SKM-1 (cell line): ENCODE data around the gene PHETA1.

Source experiments
- DNase-seq: peaks from one replicate; lab custom pipeline; 2025; ENCODE audit not compliant: unreplicated experiment; lab: John Stamatoyannopoulos, UW

PHETA1 gene, protein sequence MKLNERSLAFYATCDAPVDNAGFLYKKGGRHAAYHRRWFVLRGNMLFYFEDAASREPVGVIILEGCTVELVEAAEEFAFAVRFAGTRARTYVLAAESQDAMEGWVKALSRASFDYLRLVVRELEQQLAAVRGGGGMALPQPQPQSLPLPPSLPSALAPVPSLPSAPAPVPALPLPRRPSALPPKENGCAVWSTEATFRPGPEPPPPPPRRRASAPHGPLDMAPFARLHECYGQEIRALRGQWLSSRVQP

DNA sequence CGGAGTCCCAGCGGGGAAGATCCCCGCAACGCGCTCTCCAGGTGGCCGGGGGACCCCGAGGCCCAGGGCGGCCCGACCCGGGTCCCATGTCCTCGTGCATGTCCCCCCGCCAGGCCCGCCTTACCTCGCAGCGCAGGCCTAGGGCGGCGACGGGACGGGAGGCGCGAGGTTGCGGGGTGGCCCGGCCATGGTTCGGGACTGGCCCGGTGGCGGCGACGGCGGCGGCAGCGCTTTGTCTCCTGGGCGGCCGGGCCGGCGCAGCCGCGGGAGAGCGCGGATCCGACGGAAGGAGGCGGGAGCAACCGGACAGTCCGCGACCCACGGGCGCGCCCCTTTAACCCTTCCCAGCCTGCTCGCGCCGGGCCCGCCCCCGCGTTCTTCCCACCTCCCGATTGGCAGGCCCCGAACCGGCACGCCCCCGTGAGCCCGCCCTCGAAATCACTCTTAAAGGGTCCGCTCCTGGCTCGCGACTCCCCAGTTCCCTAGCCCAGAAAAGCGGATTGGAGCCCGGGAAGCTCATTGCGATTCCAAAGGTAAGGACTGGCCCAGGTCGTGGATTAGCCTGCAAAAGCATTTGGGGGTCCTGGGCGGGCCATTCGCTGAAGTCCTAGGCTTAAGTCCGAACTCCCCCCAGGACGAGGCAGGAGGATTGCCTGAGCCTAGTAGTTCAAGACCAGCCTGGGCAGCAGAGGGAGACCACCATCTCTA is at the start of gene PHETA1:
Gene PHETA1, minus strand, starts transcription at position 308 of the 708 bp plus-strand sequence. CDS start 5,668 bp downstream, outside the sequence.
- DNase-seq = no peak

DNA sequence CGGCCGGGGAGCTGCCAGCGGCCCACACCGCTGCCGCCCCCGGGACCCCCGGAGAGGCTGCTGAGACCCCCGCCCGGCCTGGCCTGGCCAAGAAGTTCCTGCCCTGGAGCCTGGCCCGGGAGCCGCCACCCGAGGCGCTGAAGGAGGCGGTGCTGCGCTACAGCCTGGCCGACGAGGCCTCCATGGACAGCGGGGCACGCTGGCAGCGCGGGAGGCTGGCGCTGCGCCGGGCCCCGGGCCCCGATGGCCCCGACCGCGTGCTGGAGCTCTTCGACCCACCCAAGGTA is 49.6 kb upstream of the PHETA1 start:
- DNase-seq = no peak

DNA sequence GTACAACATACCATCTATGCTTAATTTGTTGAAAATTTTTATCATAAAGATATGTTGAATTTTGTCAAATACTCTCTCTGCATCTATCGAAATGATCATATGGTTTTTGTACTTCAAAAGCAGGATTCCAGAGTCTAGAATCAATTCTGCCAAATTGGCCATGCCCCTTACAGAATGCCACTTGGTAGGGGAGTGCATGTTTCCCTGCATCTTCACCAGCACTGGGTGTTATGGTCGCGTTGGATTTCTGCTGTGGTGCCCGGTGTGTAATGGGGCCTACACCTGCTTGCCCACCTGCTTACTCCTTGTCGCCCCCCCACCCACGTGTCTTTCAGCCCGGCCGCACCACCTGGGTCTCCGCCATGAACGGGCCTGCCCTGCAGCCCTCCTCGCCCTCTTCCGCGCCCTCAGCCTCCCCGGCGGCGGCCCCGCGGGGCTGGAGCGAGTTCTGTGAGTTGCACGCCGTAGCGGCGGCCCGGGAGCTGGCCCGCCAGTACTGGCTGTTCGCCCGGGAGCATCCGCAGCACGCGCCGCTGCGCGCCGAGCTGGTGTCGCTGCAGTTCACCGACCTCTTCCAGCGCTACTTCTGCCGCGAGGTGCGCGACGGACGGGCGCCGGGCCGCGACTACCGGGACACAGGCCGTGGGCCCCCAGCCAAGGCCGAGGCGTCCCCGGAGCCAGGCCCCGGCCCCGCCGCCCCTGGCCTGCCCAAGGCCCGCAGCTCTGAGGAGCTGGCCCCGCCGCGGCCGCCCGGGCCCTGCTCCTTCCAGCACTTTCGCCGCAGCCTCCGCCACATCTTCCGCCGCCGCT is 49.1 kb upstream of the PHETA1 start:
- no peak for DNase-seq

DNA sequence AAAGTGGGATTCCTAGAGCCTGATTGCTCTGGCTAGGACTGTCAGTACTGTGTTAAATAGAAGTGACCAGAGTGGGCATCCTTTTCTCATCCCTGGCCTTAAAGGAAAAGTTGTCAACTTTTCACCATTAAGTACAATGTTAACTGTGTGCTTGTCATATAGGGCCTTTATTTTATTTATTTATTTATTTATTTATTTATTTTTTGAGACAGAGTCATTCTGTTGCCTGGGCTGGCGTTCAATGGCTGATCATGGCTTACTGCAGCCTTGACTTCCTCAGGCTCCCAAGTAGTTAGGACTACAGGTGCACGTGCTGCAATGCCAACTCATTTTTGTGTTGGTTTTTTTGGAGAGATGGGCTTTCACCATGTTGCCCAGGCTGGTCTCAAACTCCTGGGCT is 48.4 kb upstream of the PHETA1 start:
- DNase-seq = no peak

DNA sequence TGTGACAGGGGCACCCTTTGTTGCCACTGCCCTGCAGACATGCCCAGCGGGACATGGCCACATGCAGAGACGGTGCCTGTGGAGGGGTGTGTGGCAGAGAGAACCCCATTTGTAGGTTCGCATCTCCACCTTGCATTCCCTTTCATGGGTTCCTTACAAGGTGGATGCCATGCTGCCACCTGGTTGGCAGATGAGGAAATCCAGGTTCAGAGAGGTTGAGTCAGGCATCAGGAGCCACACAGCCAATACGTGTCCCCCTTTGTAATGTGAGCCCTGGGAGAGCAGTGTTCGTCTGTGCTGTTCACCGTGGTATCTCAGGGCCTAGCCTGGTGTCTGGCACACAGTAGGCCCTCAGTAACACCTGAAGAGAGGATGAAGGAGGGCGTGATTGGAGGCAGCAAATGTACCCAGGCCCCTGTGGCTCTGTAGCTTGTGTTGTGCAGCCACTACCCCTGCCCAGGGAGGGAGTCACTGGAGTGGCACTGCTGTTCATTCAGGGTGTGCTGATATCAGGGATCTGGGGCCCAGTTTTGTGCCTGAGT is 45.9 kb upstream of the PHETA1 start:
- DNase-seq = no peak

DNA sequence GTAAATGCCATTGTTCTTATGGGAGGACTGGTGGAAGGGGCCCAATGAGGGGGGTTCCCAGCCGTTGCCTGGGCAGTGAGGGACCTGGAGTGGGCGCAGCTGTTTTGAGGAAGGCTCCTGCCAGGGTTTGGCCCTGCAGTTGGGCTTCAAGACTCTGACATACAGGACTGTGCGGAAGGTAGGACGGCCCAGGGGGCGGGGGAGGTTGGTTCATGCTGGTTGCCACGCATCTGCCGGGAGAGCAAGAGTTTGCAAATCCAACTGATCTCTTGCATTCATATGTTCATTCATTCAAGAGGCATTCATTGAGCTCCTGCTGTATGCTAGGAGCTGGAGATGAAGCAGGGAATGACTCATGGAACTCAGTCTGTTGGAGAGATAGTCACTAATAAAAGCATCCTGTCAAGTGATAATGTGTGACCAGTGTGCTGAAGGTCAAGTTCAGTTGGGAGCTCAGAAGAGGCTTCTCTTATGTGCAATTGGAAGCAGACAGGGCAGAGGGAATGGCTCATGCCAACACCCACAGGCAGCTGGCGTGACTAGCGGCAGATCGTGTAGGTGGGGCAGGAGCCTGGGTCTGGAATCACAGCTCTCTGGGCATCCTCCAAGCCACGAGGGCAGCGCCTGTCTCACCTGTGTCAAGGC is 44.7 kb upstream of the PHETA1 start:
- no peak for DNase-seq

DNA sequence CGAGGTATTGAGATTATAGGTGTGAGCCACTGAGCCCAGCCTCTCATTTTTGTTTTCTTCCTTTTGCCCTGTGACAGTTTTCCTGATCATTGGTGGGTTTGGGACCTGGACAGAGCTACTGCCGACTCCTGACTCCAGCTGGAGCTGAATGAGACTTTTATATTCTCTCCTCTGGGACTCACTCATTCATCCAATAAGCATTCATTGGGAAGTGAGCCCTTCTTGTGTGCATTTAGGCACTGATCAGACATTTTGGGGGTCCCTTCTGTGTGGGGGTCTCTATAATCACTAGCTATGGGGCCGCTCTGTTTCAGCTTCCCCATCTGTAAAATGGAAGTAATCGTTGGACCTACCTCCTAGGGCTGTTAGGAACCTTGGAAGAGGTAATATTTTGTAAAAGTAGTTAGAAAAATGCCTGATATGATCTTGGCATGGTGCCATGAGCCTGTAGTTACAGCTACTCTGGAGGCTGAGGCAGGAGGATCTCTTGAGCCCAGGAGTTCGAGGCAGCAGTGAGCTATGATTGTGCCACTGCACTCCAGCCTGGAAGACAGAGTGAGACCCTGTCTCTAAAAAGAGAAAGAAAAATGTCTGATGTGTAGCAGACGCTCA is 44.0 kb upstream of the PHETA1 start:
- DNase-seq = no peak

DNA sequence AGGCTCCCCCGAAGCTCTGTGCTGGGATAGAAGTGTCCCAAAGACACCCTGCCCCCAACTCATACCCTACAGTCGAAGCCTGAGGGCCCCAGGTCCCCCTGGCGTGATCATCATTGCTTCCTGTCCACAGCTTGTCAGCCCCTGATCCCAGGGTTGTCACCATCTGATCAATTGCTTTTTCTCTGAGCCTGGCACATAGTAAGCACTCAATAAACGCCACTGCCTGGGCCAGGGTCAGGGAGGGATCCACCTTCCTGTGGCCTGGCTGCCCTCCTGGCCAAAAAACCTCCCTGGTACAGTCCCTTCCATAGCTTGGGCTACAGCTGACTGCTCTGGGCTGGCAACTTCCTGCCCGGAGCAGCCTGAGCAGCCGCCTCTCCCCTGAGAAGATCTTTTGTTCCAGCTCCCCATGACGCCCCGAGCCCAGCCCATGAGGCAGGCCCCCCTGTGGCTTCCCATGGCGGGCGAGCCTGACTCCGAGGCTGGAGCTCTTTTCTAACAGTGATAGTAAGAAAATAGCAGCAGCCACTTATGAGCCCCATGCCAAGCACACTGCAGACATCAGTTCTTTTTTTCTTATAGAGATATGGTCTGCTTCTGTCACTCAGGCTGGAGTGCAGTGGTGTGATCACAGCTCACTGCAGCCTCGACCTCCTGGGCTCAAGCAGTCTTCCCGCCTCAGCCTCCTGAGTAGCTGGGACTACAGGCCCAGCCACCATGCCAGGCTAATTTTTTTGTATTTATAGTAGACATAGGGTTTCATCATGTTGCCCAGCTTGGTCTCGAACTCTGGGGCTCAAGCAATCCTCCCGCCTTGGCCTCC is 43.3 kb upstream of the PHETA1 start:
- no peak for DNase-seq

DNA sequence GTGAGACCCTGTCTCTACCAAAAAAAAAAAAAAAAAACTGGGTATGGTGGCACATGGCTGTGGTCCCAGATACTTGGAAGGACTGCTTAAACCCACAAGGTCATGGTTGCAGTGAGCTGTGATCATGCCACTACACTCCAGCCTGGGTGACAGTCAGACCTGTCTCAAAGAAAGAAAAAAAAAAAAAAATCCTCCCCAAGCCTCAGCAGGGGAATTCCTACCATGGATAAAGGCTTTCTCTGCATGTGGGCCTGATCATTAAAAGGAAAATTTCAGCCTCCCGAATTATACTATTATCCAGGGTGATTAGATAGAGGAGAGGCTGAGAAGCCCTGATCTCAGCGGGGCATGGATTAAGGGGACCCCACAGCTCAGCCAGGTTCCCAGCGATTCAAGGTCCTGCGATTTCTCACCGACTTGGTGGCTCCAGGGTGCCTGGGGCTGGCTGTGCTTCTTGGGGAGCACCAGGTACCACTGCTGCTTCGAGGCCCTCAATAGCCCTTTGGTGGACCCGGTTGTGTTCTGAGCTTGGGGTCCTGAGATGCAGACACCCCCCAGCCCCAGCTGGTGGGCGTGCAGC is 42.4 kb upstream of the PHETA1 start:
- DNase-seq = no peak

DNA sequence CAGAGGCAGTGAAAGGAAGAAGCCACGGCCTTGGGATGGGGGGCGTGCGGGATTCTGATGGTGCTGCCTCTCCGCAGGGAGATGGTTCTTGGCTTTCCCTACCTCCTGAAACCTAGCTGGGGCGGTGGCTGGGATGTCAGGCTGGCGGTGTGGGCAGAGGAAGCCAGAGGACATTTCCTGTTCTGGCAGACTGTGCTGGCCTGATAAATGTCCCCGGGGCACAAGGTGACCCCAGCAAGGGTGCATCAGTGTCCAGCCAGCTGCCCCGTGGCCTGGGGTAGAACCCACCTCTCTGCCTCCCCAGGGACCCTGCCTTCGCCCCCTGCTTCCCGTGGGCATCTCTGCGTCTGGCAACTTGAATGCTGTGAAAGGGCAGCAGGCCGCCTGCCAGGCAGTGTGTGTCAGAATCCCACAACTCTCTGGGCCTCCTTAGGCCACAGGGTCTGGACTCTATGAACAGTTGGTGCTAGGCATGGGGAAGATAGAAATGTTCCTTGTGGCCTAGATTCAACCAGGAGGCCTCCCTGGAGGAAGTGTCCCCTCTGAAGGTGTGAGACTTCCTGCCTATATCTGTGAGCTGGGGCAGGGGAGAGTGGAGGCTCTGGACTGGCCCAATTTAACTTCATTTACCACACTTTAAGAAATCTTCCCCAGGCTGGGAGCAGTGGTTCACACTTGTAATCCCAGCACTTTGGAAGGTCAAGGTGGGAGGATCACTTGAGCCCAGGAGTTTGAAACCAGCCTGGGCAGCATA is 41.7 kb upstream of the PHETA1 start:
- DNase-seq = no peak

DNA sequence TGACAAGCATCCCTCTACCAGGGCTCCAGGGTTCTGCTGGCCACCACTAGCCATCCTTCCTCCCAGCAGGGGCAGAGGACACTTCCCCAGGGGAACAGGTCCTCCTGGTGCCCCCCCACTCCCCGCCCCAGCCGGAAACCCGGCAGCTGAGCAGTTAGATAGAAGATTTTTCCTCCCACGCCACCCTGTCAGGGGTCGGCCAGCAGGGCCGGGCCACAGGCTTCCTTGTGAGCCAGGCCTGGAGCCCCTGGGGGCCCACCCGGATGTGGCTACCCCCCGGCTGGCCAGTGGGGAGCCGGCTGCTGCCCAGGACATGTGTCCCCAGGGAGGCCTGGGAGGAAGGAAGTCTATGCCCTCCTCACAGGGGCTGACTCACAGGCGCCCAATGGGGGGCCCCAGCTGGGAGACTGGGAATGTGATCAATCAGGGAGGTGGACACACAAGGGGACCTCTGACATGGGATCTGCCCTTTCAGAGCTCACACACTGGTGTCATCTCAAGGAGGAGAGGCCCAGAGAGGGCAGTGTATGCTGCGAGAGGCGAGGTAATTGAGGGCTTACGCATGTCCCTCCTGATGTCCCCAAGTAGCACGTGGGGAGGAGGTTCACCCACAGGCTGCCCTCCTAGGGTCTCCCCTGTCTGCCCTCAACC is 41.0 kb upstream of the PHETA1 start:
- no peak for DNase-seq

DNA sequence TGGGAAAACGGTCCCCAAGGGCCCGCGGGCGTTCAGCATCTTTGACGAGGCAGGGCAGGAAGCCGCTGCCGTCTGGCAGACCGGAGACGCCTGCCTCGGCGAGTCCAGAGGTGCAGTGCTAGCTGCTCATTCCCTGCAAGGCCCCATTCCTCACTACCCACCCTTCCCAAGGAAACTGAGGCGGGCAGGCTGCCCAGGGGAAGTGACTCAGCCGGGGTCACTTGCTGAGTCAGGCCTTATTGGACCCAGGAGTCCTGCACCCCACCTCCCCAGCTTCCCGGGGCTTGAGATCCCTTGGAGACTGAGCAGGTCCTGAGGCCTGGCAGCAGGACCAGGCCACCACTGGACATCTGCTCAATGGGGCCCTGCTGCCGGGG is 40.5 kb upstream of the PHETA1 start:
- DNase-seq = no peak

DNA sequence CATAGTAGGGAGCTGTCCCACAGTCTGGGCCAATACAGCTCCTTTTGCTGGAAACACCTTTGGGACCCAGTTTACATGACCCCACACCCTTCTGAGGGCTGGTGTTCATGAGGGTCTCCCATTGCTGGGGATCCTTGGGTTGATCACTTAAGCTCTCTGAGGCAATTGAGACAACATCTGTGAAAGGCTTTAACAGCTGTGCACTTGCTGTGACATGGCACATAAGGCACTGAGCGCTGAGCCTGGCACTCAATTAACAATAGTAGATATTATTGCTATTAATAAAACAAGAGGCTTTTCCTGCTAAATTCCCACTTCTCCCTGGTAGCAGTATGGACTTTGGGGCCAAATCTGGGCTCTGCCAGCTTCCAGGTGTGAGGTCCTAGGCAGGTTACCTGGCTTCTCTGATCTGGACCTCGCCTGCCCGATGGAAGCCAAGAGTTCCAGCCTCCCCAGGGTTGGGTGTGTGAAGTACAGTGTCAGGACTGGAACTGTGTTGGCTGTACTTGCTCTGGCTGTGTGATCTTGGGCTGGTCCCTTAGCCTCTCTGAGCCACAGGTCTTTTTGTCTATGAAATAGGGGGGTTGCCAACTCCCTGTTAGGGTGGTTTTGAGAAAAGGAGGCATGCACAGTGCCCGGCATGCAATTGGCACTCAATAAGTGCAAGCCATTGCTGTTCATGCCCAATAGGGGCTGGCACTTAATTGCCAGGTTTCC is 39.9 kb upstream of the PHETA1 start:
- DNase-seq = no peak

DNA sequence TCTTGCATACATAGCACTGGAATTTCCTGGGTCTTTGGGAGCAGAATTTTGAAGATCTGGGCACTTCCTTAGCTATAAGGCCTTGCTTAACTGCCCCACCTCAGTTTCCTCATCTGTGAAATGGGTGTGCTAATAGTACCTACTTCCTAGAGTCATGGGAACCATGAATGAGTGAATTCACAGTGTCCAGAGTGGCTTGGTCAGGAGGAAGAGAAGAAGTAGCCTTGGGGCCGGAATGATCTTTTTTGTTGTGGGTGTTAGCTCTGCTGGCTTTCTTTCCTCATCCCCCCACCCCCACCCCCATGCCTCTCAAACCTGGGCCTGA is 39.2 kb upstream of the PHETA1 start:
- DNase-seq = no peak

DNA sequence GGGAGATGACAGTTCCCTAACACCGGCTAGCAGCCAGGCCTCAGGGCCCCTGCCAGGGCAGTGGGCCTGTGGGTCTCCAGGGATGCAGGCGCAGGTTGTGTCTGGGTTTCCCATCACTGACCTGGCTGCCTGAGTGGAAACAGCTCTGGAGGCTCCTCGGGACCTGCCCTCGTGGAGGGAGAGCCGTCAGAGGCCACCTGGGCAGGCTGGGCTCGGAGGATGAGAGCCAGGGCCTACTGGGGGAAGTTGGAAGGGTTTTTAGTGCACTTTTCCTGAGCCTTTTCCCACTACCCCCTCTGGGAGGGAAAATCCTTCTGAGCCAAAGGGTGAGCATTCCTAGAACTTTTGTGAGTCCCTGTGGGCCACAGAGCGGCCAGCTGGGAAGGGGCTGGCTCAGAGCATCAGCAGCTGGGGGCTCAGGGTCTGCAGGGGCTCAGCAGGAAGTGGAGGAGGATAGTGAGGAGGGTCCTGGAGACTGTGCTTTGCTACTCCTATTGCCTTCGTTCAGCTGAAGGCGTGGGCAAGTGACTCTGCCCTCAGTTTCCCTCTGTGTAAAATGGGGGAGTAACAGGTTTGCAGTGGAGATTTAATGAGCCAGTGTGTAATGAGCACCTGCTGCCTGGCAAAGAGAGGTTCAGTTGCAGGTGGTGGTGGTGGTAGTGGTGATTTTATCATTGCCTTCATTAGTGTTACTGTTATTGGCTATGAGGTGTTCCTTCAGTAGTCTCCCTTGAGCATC is 38.7 kb upstream of the PHETA1 start:
- no peak for DNase-seq

DNA sequence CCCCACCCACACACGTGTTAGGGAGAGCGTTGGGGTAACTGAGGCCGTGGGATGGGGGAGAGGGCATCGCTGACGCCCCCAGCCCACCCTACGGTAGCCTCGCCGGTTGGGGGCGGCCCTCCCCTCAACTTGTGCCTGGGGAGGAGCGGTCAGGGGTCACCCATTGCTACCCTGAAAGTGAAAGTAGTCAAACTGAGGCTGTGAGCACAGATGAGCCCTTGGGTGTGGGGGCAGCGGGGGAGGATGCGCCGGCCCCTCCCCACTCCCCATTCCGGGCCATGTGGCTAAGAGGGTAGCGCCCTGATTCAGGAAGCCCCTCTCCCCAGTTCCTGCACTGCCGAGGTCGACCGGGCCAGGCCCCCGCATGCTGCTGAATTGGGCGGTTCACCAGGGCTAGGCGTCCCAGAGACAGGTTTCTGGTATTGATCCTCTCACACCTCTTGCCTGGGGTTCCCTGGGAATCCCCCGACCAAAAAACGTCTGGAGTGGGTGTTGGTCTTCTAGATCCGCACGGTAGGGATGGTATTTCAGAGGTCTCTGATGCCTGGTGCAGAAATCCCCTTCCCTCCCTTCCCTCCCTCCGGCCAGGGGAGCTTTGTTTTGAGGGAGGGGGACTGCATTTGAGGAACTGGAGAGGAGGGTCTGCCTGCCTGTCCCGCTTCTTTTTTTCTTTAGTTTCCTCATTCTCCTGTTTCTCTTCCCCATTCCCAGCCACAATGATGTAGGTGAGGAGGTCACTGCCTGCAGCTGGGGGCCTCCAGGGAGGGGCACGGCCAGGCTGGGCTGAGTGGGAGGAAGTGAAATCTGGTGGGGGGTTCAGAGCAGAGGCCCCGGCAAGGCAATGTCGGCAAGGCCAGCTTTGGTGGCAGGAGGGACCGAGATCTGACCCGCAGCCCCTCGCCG is 37.8 kb upstream of the PHETA1 start:
- DNase-seq = peak; percentile 33
